DOHH2 (cell line): ENCODE results near the gene CYP46A1.

Experiments
- H3F3A ChIP-seq: fragments of 200-600 bp; sonication (generic), shearing (Covaris generic); 2 replicates; pipeline ENCODE4 v1.6.0; 2016; ENCODE audit warnings: antibody characterized with exemption, mild to moderate bottlenecking; ENCODE audit not compliant: control insufficient read depth, insufficient read depth
- H3K27ac ChIP-seq: fragments of 200-600 bp; sonication (generic); 2 replicates; pipeline ENCODE4 v1.5.1; 2014; ENCODE audit warnings: low read depth, mild to moderate bottlenecking, low read length, moderate library complexity
- H3K27me3 ChIP-seq: fragments of 200-600 bp; sonication (generic); 2 replicates; pipeline ENCODE4 v1.6.1; 2014; ENCODE audit warnings: mild to moderate bottlenecking, low read length, mixed read lengths; ENCODE audit not compliant: control insufficient read depth
- H3K36me3 ChIP-seq: fragments of 200-600 bp; sonication (generic); 2 replicates; pipeline ENCODE4 v1.6.1; 2014; ENCODE audit warnings: mild to moderate bottlenecking, low read length, moderate library complexity, mixed read lengths; ENCODE audit not compliant: control insufficient read depth
- H3K4me1 ChIP-seq: fragments of 200-600 bp; sonication (generic); 2 replicates; pipeline ENCODE4 v1.6.1; 2014; ENCODE audit warnings: mild to moderate bottlenecking, low read length, mixed read lengths; ENCODE audit not compliant: control insufficient read depth
- H3K4me2 ChIP-seq: fragments of 200-600 bp; sonication (generic); 2 replicates; pipeline ENCODE4 v1.6.0; 2014; ENCODE audit warnings: mild to moderate bottlenecking, low read length, moderate library complexity
- H3K4me3 ChIP-seq: fragments of 200-600 bp; sonication (generic); 2 replicates; pipeline ENCODE4 v1.5.1; 2014; ENCODE audit warnings: mild to moderate bottlenecking, low read length, mixed read lengths
- H3K79me2 ChIP-seq: fragments of 200-600 bp; sonication (generic); 2 replicates; pipeline ENCODE4 v1.6.1; 2014; ENCODE audit warnings: mild to moderate bottlenecking, low read length, mixed read lengths; ENCODE audit not compliant: control insufficient read depth
- H3K9me2 ChIP-seq: fragments of 200-600 bp; sonication (generic); replicated peaks from 2 replicates; pipeline ENCODE4 v1.6.1; 2014; ENCODE audit warnings: mild to moderate bottlenecking, low read length, mixed read lengths; ENCODE audit not compliant: control insufficient read depth
- H3K9me3 ChIP-seq: fragments of 200-600 bp; sonication (generic); 2 replicates; pipeline ENCODE4 v1.6.1; 2014; ENCODE audit warnings: antibody characterized with exemption, low read length, mixed read lengths; ENCODE audit not compliant: control insufficient read depth, insufficient read depth
- H4K20me1 ChIP-seq: fragments of 200-600 bp; sonication (generic); 2 replicates; pipeline ENCODE4 v1.6.0; 2014; ENCODE audit warnings: low read depth, mild to moderate bottlenecking, antibody characterized with exemption, low read length, moderate library complexity; ENCODE audit not compliant: control insufficient read depth, insufficient read depth
- CTCF ChIP-seq: fragments of 200-600 bp; sonication (generic); IDR thresholded peaks from one replicate; pipeline ENCODE4 v1.5.1; 2014; ENCODE audit warnings: antibody characterized with exemption, mild to moderate bottlenecking, low read depth, low read length; ENCODE audit not compliant: poor library complexity, severe bottlenecking
- EZH2phosphoT487 ChIP-seq: fragments of 200-600 bp; sonication (generic); IDR thresholded peaks from 2 replicates; pipeline ENCODE4 v1.6.1; 2017; ENCODE audit warnings: borderline replicate concordance, mild to moderate bottlenecking, antibody characterized with exemption, low read length, moderate library complexity, mixed read lengths

Gene CYP46A1

DNA sequence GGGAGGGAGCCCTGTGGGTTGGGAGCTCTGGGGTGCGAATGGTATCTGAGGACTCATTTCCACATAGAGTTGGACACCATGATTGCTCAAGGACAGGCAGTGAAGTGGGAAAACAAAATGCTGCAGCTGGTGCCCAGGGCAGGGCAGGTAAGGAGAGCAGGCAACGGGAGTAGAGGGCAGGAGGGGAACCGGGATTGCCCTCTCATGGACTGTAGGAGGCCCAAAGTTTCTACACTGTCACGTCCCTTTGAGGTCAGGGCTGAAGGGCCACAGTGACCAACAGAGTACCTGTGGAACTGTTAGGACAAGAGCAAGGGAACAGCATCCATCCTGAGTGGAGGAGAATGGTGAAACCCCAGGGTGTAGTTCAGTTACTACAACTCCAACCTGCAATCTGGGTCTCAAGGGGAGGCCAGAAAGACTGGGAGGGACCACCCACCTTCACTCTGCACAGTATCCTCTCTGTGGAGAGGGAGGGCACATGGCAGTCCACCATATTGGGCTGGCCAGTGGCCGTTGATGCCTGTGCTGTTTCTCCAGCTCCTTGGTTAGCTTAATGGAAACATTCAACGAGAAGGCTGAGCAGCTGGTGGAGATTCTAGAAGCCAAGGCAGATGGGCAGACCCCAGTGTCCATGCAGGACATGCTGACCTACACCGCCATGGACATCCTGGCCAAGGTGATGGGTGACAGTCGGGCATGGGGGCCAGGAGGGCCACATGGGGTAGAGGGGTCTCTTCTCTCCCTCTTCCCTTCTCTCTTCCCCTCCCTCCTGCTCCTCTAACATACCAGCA, 22.2 kb downstream of the CYP46A1 start:
- Histone ChIP-seq H3K27ac (no peak overlapping the region), H4K20me1 (no peaks in the 10 kb centered on the region), H3K4me3 (no peak overlapping the region), H3K9me2 (no peaks in the 10 kb centered on the region; the same call in 1 of the 2 replicates), H3K4me1 (no peaks in the 10 kb centered on the region), H3K9me3 (peaks cover 12% of the 10 kb centered on the region), H3K36me3 (no peaks in the 10 kb centered on the region), H3K4me2 (no peak overlapping the region), H3K79me2 (no peaks in the 10 kb centered on the region), H3F3A (no peaks in the 10 kb centered on the region), H3K27me3 (no peaks in the 10 kb centered on the region)
- no peak for TF ChIP-seq CTCF
- no peak for TF ChIP-seq EZH2phosphoT487

- Histone ChIP-seq H3K9me3 (peaks cover 12% of the 10 kb centered on the region), H3K4me3 (no peak overlapping the region), H3K4me2 (no peak overlapping the region), H3K27me3 (no peaks in the 10 kb centered on the region), H4K20me1 (no peaks in the 10 kb centered on the region), H3K4me1 (no peaks in the 10 kb centered on the region), H3K79me2 (no peaks in the 10 kb centered on the region), H3K36me3 (no peaks in the 10 kb centered on the region), H3F3A (no peaks in the 10 kb centered on the region), H3K27ac (no peak overlapping the region), H3K9me2 (no peaks in the 10 kb centered on the region; the same call in 1 of the 2 replicates)
- TF ChIP-seq CTCF (no peak), EZH2phosphoT487 (no peak)
Observed at GRCh38 chr14:99707420-99707819, 23.3 kb downstream of the CYP46A1 start.

DNA sequence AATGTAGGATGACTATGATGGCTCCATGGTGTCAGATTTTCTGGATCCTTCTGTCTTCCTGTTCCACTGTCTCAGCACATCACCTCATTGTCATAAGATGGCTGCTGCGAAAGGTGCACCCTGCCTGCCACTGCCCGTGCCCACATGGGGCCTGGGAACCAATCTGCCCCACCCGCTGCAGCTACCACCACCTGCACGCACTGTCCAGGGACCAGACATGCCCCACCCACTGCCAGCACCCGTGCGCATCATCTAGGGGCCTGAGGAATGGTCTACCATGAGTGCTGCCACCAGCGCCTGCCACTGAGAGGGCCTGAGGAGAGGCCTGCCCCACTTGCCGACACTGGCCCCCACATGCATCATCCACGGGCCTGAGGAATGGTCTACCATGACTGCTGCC, 23.8 kb downstream of the CYP46A1 start:
- H3F3A ChIP-seq = no peaks in the 10 kb centered on the region
- H3K4me1 ChIP-seq = no peaks in the 10 kb centered on the region
- no peak overlapping the region for H3K4me3 ChIP-seq
- H3K27ac ChIP-seq = no peak overlapping the region
- TF ChIP-seq CTCF (no peak), EZH2phosphoT487 (no peak)
- H4K20me1 ChIP-seq = no peaks in the 10 kb centered on the region
- no peaks in the 10 kb centered on the region for H3K79me2 ChIP-seq
- no peaks in the 10 kb centered on the region; the same call in 1 of the 2 replicates for H3K9me2 ChIP-seq
- H3K4me2 ChIP-seq = no peak overlapping the region
- no peaks in the 10 kb centered on the region for H3K36me3 ChIP-seq
- peaks cover 10% of the 10 kb centered on the region for H3K9me3 ChIP-seq
- no peaks in the 10 kb centered on the region for H3K27me3 ChIP-seq
